C4-2B (cell line): Measurements from ENCODE around the gene PRM3.

Source experiments
- ZFX ChIP-seq: fragments of 450-650 bp; IDR thresholded peaks from 2 replicates; pipeline ENCODE4 v1.6.1; 2017
- TF ChIP-seq, protein P1 (sequence below): fragments of 450-650 bp; conservative IDR thresholded peaks from 2 replicates; pipeline ENCODE4 v1.5.1; 2017; ENCODE audit warnings: mild to moderate bottlenecking

DNA sequence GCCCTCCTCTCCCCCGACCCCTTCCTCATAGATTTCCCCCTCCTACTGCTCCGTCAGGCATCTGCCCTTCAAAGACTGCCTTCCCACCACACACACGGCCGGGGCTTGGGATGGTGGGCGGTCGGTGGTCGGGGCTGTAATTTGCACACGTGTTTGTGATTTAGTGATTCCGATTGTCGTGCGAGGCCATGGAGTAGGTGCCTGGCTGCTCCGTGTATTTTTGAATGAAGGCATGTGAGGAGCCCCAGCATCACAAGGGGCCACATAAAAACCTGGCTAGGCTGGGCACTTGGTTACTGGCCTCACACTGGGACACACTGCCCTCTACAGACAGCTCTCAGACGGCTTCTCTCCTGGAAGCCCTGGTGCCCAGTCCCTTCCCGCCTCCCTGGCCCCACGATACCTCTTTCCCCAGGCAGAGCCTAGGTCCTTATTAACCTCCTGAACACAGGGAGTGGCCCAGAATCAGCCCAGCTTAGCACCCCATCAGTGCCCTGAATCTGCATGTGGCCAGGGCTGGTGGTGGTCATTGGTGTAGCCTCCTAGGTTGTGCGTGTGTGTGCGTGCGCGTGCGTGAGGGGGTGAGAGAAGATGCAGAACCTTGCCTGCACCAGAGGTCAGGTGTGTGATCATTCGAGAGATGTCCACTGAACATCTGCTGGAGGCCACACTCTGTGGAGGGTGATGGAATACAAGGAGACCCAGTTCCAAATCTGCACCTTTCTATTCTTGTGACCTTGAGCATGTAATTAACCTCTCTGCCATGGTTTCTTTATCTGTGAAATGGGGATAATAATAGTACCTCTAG, 16.1 kb downstream of the PRM3 start:
- TF ChIP-seq, protein P1, sequence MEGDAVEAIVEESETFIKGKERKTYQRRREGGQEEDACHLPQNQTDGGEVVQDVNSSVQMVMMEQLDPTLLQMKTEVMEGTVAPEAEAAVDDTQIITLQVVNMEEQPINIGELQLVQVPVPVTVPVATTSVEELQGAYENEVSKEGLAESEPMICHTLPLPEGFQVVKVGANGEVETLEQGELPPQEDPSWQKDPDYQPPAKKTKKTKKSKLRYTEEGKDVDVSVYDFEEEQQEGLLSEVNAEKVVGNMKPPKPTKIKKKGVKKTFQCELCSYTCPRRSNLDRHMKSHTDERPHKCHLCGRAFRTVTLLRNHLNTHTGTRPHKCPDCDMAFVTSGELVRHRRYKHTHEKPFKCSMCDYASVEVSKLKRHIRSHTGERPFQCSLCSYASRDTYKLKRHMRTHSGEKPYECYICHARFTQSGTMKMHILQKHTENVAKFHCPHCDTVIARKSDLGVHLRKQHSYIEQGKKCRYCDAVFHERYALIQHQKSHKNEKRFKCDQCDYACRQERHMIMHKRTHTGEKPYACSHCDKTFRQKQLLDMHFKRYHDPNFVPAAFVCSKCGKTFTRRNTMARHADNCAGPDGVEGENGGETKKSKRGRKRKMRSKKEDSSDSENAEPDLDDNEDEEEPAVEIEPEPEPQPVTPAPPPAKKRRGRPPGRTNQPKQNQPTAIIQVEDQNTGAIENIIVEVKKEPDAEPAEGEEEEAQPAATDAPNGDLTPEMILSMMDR, result peak; percentile 89
- TF ChIP-seq ZFX, result no peak
